HG03378 (cell line): ENCODE data around the gene RALGPS2.

Experiments
- ATAC-seq: cut with Tn5 transposase; IDR thresholded peaks from one replicate; pipeline ENCODE4 v1.9.1; 2021; ENCODE audit warnings: mild to moderate bottlenecking, moderate library complexity; ENCODE audit not compliant: unreplicated experiment

The RALGPS2 gene

GRCh38 chr1:178857126-178857525, 132.1 kb downstream of the RALGPS2 start:
- no peak for ATAC-seq

- no peak for ATAC-seq
Observed at GRCh38 chr1:178862416-178862815, 137.4 kb downstream of the RALGPS2 start.

GRCh38 chr1:178862864-178863263, 137.8 kb downstream of the RALGPS2 start:
- no peak for ATAC-seq

GRCh38 chr1:178864326-178864725, 139.3 kb downstream of the RALGPS2 start:
- ATAC-seq: no peak

- no peak for ATAC-seq
Observed at GRCh38 chr1:178867670-178868069, 142.6 kb downstream of the RALGPS2 start.

GRCh38 chr1:178868706-178869105, 143.7 kb downstream of the RALGPS2 start:
- no peak for ATAC-seq

GRCh38 chr1:178869119-178869697, 144.2 kb downstream of the RALGPS2 start:
- no peak for ATAC-seq

- no peak for ATAC-seq
Observed at GRCh38 chr1:178870221-178870620, 145.2 kb downstream of the RALGPS2 start.

GRCh38 chr1:178870944-178871343, 145.9 kb downstream of the RALGPS2 start, which contains the start of gene ANGPTL1:
Gene ANGPTL1, minus strand, starts transcription at chr1:178871077. Its CDS starts 5,301 bp downstream, at chr1:178865776.
- no peak for ATAC-seq

GRCh38 chr1:178871551-178872320, 146.7 kb downstream of the RALGPS2 start:
- no peak for ATAC-seq

GRCh38 chr1:178874966-178875365, 149.9 kb downstream of the RALGPS2 start:
- no peak for ATAC-seq

- no peak for ATAC-seq
Observed at GRCh38 chr1:178875936-178876335, 150.9 kb downstream of the RALGPS2 start.

GRCh38 chr1:178877896-178878295, 152.9 kb downstream of the RALGPS2 start:
- ATAC-seq: no peak

GRCh38 chr1:178881950-178882349, 156.9 kb downstream of the RALGPS2 start:
- no peak for ATAC-seq

GRCh38 chr1:178885869-178886268, 160.8 kb downstream of the RALGPS2 start:
- no peak for ATAC-seq

GRCh38 chr1:178886551-178886950, 161.5 kb downstream of the RALGPS2 start:
- no peak for ATAC-seq

- no peak for ATAC-seq
Observed at GRCh38 chr1:178895928-178896327, 170.9 kb downstream of the RALGPS2 start.

GRCh38 chr1:178898401-178898800, 173.4 kb downstream of the RALGPS2 start:
- ATAC-seq: no peak

- no peak for ATAC-seq
Observed at GRCh38 chr1:178899402-178899801, 174.4 kb downstream of the RALGPS2 start.

- no peak for ATAC-seq
Observed at GRCh38 chr1:178901482-178902125, 176.6 kb downstream of the RALGPS2 start.

- no peak for ATAC-seq
Observed at GRCh38 chr1:178908358-178908757, 183.3 kb downstream of the RALGPS2 start.

GRCh38 chr1:178910023-178910422, 185.0 kb downstream of the RALGPS2 start:
- no peak for ATAC-seq
